ENCODE results near the gene LINC00305. TPM values are rescaled to one million over a fixed set of nuclear protein-coding genes. Genes with fewer than 3 reads are reported as not detected.

LINC00305 gene
- total and polyA plus RNA-seq, 4 donors = not detected

DNA sequence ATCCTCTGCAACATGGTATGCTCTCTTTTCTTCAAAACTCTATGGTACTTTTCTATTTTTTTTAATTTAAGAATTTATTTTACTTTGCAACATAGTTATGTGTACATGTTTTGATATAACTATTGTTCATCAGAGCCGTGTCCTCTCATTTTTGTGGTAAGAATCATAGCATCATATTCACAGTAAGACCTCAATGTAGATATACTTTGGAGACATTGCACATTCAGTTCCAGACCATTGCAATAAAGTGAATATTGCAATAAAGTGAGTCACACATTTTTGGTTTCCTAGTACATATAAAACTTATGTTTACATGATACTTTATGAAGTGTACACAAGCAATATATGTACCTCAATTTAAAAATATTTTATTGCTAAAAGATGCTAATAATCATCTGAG is 22.7 kb upstream of the LINC00305 start:
- Histone ChIP-seq H3K27ac (ENCODE audit: low read depth in 1 of 2, low read length in 2 of 2) (no peak overlapping the region), H3K36me3 (ENCODE audit: control insufficient read depth in 1 of 2, insufficient read depth in 2 of 2, low read length in 1 of 2) (no peaks in the 10 kb centered on the region), H3K27me3 (ENCODE audit: control insufficient read depth in 1 of 2, insufficient read depth in 2 of 2, low read length in 1 of 2) (no peaks in the 10 kb centered on the region), H3K9me3 (ENCODE audit: control insufficient read depth, low read length) (no peaks in the 10 kb centered on the region), H3K4me3 (ENCODE audit: low read length in 2 of 2) (no peak overlapping the region), H3K4me1 (ENCODE audit: control insufficient read depth in 1 of 2, insufficient read depth in 2 of 2, low read length in 2 of 2) (no peaks in the 10 kb centered on the region)
- 95% methylated on average over 1 of the region's 1 CpG for WGBS, 2 donors
- intact Hi-C loops (cut with DNase I) = no loop called here
- DNase-seq (no peak), ATAC-seq (ENCODE audit: low FRiP score) (no peak)

DNA sequence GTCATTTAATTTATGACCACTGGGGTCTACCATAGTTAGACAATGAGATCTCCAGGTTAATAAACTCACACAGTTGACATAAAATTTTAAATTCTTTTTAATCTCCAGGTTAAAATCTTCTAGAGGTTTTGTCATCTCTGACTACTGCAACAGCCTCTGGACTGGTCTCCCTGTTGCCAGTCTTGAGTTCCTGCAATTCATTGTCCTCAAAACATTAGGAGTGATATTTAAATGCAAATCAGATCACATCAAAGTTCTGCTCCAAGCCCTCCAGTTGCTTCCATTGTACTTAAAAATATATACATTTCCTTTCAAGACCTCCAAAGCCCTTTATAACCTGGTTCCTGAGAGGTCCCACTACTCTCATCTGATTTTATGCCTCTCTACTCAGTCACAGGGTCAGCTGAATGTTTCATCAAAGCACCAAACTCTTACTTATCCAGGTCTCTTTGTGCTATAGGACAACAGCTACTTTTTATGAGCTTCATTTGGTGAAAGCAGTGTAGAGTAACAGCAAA is 18.6 kb upstream of the LINC00305 start:
- no peaks in the 10 kb centered on the region for H3K36me3 ChIP-seq (ENCODE audit: control insufficient read depth in 1 of 2, insufficient read depth in 2 of 2, low read length in 1 of 2)
- ATAC-seq (ENCODE audit: low FRiP score) (no peak), DNase-seq (no peak)
- no peaks in the 10 kb centered on the region for H3K9me3 ChIP-seq (ENCODE audit: control insufficient read depth, low read length)
- intact Hi-C loops (cut with DNase I) = no loop called here
- no peak overlapping the region for H3K27ac ChIP-seq (ENCODE audit: low read depth in 1 of 2, low read length in 2 of 2)
- H3K4me1 ChIP-seq (ENCODE audit: control insufficient read depth in 1 of 2, insufficient read depth in 2 of 2, low read length in 2 of 2) = no peaks in the 10 kb centered on the region
- no peaks in the 10 kb centered on the region for H3K27me3 ChIP-seq (ENCODE audit: control insufficient read depth in 1 of 2, insufficient read depth in 2 of 2, low read length in 1 of 2)
- no peak overlapping the region for H3K4me3 ChIP-seq (ENCODE audit: low read length in 2 of 2)

DNA sequence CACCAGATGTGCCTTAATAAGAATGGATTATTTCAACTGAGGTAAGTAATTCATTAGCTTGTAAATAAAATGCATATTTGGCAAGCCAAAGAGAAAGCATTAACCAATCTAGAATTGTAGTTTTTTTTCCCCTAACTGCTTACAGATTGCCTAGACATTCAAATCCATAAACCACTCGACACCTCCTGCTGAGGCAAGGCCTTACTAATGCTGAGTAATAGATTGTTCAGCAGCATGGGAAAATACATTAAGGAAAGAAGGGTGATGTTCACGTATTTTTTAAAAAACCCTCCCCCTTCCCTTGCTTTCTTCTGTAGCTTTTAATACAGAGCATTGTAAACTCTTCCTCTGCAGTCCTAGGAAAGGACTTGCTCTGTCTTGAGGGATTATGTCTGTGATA is 17.0 kb upstream of the LINC00305 start:
- H3K4me1 ChIP-seq (ENCODE audit: control insufficient read depth in 1 of 2, insufficient read depth in 2 of 2, low read length in 2 of 2) = no peaks in the 10 kb centered on the region
- no peaks in the 10 kb centered on the region for H3K36me3 ChIP-seq (ENCODE audit: control insufficient read depth in 1 of 2, insufficient read depth in 2 of 2, low read length in 1 of 2)
- H3K27ac ChIP-seq (ENCODE audit: low read depth in 1 of 2, low read length in 2 of 2) = no peak overlapping the region
- intact Hi-C loops (cut with DNase I) = no loop called here
- H3K27me3 ChIP-seq (ENCODE audit: control insufficient read depth in 1 of 2, insufficient read depth in 2 of 2, low read length in 1 of 2) = no peaks in the 10 kb centered on the region
- no peaks in the 10 kb centered on the region for H3K9me3 ChIP-seq (ENCODE audit: control insufficient read depth, low read length)
- no peak overlapping the region for H3K4me3 ChIP-seq (ENCODE audit: low read length in 2 of 2)
- no peak for DNase-seq
- 26 to 40% methylated on average over 2 of the region's 2 CpGs for WGBS, 2 donors
- no peak for ATAC-seq (ENCODE audit: low FRiP score)

DNA sequence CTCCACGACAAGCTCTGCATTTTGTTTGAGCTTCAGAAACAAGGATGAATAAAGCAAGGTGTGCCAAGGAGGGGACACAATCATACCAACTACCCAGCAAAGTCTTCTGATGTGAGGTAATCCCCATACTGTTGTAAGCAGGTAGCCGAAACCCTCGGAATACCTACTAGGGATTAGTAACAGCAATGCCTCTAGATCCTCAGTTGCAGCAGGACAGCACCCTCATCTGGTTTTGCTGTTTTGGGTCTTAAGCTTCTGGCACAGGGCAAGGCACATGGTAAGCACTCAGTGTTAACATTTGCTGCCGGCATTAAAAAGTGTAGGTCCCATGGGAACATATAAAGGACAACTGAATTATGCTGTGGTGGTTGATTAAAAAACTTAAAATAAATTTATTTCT is 16.0 kb upstream of the LINC00305 start:
- H3K27ac ChIP-seq (ENCODE audit: low read depth in 1 of 2, low read length in 2 of 2) = no peak overlapping the region
- H3K27me3 ChIP-seq (ENCODE audit: control insufficient read depth in 1 of 2, insufficient read depth in 2 of 2, low read length in 1 of 2) = no peaks in the 10 kb centered on the region
- no peaks in the 10 kb centered on the region for H3K9me3 ChIP-seq (ENCODE audit: control insufficient read depth, low read length)
- WGBS, 2 donors = 86 to 91% methylated on average over 4 of the region's 4 CpGs
- no peaks in the 10 kb centered on the region for H3K4me1 ChIP-seq (ENCODE audit: control insufficient read depth in 1 of 2, insufficient read depth in 2 of 2, low read length in 2 of 2)
- no peak overlapping the region for H3K4me3 ChIP-seq (ENCODE audit: low read length in 2 of 2)
- H3K36me3 ChIP-seq (ENCODE audit: control insufficient read depth in 1 of 2, insufficient read depth in 2 of 2, low read length in 1 of 2) = no peaks in the 10 kb centered on the region
- intact Hi-C loops (cut with DNase I) = no loop called here
- DNase-seq (no peak), ATAC-seq (ENCODE audit: low FRiP score) (no peak)

DNA sequence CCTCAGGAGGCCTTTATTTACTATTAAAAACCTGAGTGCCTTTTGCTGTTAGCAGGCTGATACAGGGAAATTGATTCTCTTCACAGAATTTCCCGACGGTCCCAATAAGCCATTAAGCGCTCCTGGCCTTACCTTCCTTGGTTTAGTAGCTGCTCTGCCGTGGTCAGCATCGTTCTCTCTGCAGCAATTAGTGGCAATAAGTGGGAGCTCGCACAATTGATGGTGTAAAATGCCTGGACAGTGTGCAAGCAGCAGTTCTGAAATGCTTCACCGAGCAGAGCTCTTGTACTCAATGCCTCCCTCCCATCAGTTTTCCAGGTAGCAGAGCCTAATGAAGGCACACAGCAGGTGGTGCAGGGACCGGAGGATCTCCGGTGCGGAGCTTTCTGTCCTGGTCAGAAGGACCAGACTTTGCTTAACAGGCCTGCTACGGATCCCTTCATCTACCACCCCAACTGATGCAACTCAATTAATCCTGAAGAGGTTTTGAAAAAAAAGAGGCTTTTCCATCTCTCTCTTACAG is 1.1 kb upstream of the LINC00305 start:
- intact Hi-C loops (cut with DNase I) = no loop called here
- 86 to 89% methylated on average over 11 of the region's 11 CpGs for WGBS, 2 donors
- DNase-seq (no peak), ATAC-seq (ENCODE audit: low FRiP score) (no peak)
- no peaks in the 10 kb centered on the region for H3K36me3 ChIP-seq (ENCODE audit: control insufficient read depth in 1 of 2, insufficient read depth in 2 of 2, low read length in 1 of 2)
- no peak overlapping the region for H3K4me3 ChIP-seq (ENCODE audit: low read length in 2 of 2)
- no peaks in the 10 kb centered on the region for H3K9me3 ChIP-seq (ENCODE audit: control insufficient read depth, low read length)
- no peaks in the 10 kb centered on the region for H3K4me1 ChIP-seq (ENCODE audit: control insufficient read depth in 1 of 2, insufficient read depth in 2 of 2, low read length in 2 of 2)
- no peak overlapping the region for H3K27ac ChIP-seq (ENCODE audit: low read depth in 1 of 2, low read length in 2 of 2)
- no peaks in the 10 kb centered on the region for H3K27me3 ChIP-seq (ENCODE audit: control insufficient read depth in 1 of 2, insufficient read depth in 2 of 2, low read length in 1 of 2)

DNA sequence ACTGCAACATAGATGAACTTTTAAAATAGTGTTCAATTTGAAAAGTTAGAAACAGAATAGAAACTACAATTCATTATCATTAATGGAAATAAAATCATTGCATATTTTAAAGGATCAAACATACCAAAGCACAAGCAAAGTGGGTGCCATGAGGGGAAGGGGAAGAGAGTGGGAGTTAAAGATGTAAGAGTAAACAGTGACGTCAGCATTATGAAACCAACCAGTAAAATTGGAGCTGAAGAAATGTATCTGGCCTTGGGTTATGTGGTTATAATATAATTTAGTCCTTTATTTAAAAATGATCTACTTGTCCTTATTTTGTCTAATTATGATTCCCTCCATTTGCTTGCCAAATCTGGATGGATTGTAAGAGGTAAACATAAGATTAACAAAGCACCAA is 6.0 kb downstream of the LINC00305 start:
- Histone ChIP-seq H3K4me3 (ENCODE audit: low read length in 2 of 2) (no peak overlapping the region), H3K27me3 (ENCODE audit: control insufficient read depth in 1 of 2, insufficient read depth in 2 of 2, low read length in 1 of 2) (no peaks in the 10 kb centered on the region), H3K27ac (ENCODE audit: low read depth in 1 of 2, low read length in 2 of 2) (no peak overlapping the region), H3K36me3 (ENCODE audit: control insufficient read depth in 1 of 2, insufficient read depth in 2 of 2, low read length in 1 of 2) (no peaks in the 10 kb centered on the region), H3K4me1 (ENCODE audit: control insufficient read depth in 1 of 2, insufficient read depth in 2 of 2, low read length in 2 of 2) (no peaks in the 10 kb centered on the region), H3K9me3 (ENCODE audit: control insufficient read depth, low read length) (peaks cover 1% of the 10 kb centered on the region)
- 73 to 82% methylated on average over 1 of the region's 1 CpG for WGBS, 2 donors
- no peak for DNase-seq
- intact Hi-C loops (cut with DNase I) = no loop called here
- ATAC-seq (ENCODE audit: low FRiP score) = no peak

DNA sequence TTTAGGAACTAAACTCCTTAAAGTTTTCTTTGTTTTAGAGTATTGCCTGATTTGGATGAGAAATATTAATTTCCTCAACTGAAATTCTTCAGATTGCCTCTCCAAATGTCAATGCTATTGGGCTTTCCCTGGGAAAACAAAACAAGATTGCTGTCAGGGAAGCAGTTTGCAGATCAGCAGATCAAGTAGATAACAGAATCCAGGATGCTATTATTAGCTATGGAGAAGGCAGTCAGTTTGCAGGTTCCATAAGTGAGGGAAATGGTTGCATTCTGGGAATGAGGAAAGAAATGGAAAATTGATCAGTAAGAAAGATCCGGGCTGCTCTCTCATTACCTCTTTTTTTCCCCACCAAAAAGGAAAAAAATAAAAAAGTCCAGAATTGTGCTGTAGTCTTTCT is 11.0 kb downstream of the LINC00305 start:
- Histone ChIP-seq H3K9me3 (ENCODE audit: control insufficient read depth, low read length) (peaks cover 1% of the 10 kb centered on the region), H3K4me1 (ENCODE audit: control insufficient read depth in 1 of 2, insufficient read depth in 2 of 2, low read length in 2 of 2) (no peaks in the 10 kb centered on the region), H3K27ac (ENCODE audit: low read depth in 1 of 2, low read length in 2 of 2) (no peak overlapping the region), H3K4me3 (ENCODE audit: low read length in 2 of 2) (no peak overlapping the region), H3K36me3 (ENCODE audit: control insufficient read depth in 1 of 2, insufficient read depth in 2 of 2, low read length in 1 of 2) (no peaks in the 10 kb centered on the region), H3K27me3 (ENCODE audit: control insufficient read depth in 1 of 2, insufficient read depth in 2 of 2, low read length in 1 of 2) (no peaks in the 10 kb centered on the region)
- intact Hi-C loops (cut with DNase I) = no loop called here
- DNase-seq (no peak), ATAC-seq (ENCODE audit: low FRiP score) (no peak)
- 57 to 71% methylated on average over 1 of the region's 1 CpG for WGBS, 2 donors

DNA sequence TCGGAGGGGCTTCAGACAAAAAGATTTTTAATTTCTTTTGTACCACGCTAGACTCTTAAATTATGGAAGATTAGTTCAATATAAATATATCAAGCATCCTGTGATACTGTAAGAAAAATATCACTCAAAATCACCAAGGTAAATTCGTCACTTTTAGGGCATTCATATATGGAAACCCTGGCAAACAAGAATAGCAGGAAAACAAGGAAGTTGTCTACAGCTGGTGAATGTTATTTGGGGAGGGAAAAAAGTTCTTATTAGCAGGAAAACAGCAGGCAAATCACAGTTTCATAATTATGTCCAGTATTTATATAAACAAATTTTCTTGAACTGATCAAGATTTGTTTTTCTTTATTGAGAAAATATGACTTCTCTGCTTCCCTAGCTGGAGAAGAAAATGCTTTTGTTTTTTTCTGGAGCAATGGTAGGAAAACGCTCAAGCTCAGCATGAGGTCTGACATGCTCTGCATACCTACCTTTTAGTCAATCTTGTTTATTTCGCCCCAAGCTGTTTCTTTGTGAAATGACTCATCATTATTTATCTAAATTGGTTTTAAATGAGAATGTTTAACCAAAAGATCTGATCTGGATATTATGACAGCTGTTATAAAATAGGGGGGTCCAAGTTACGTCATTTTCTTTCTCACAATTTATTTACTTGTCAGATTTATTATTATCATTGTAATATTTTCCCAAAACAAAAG is 14.7 kb downstream of the LINC00305 start:
- intact Hi-C loops (cut with DNase I) = no loop called here
- peaks cover 1% of the 10 kb centered on the region for H3K9me3 ChIP-seq (ENCODE audit: control insufficient read depth, low read length)
- DNase-seq (no peak), ATAC-seq (ENCODE audit: low FRiP score) (no peak)
- H3K27me3 ChIP-seq (ENCODE audit: control insufficient read depth in 1 of 2, insufficient read depth in 2 of 2, low read length in 1 of 2) = no peaks in the 10 kb centered on the region
- H3K4me3 ChIP-seq (ENCODE audit: low read length in 2 of 2) = no peak overlapping the region
- WGBS, 2 donors = 83 to 84% methylated on average over 6 of the region's 6 CpGs
- no peaks in the 10 kb centered on the region for H3K36me3 ChIP-seq (ENCODE audit: control insufficient read depth in 1 of 2, insufficient read depth in 2 of 2, low read length in 1 of 2)
- no peaks in the 10 kb centered on the region for H3K4me1 ChIP-seq (ENCODE audit: control insufficient read depth in 1 of 2, insufficient read depth in 2 of 2, low read length in 2 of 2)
- H3K27ac ChIP-seq (ENCODE audit: low read depth in 1 of 2, low read length in 2 of 2) = no peak overlapping the region

DNA sequence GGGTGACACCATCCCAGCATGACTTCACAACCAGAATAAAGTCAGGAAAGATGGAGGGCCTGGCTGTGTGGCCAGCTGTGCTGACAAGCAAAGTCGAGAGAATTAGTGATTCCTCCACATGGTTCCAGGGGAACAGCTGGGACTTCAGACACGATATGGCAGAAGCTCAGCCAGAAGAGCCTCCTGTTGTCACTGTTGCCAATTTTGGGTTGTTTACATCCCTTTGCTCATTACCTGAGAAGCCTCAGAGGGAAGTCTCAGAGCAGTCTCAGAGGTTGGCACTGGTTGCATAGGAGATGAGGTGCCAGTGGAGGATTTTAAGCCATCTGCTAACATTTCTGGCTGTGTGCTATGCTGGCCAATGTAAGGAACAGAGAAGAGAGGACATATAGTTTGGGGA is 16.0 kb downstream of the LINC00305 start:
- Histone ChIP-seq H3K9me3 (ENCODE audit: control insufficient read depth, low read length) (peaks cover 1% of the 10 kb centered on the region), H3K27me3 (ENCODE audit: control insufficient read depth in 1 of 2, insufficient read depth in 2 of 2, low read length in 1 of 2) (no peaks in the 10 kb centered on the region), H3K36me3 (ENCODE audit: control insufficient read depth in 1 of 2, insufficient read depth in 2 of 2, low read length in 1 of 2) (no peaks in the 10 kb centered on the region), H3K27ac (ENCODE audit: low read depth in 1 of 2, low read length in 2 of 2) (no peak overlapping the region), H3K4me3 (ENCODE audit: low read length in 2 of 2) (no peak overlapping the region), H3K4me1 (ENCODE audit: control insufficient read depth in 1 of 2, insufficient read depth in 2 of 2, low read length in 2 of 2) (no peaks in the 10 kb centered on the region)
- intact Hi-C loops (cut with DNase I) = no loop called here
- no peak for ATAC-seq (ENCODE audit: low FRiP score)
- no peak for DNase-seq
- WGBS, 2 donors = 85 to 87% methylated on average over 2 of the region's 2 CpGs
